ENCODE results near the gene SETSIP.
"Not testable (repeated sequence)": the region's sequence is repeated elsewhere in the genome, so short reads cannot be mapped to it uniquely, and the experiment has no call there.

Gene SETSIP

GRCh38 chr1:92066321-92066720, 8.9 kb downstream of the SETSIP start:
- DNase-seq (ENCODE audit: low read depth, low spot score), result no peak
- H3K27ac ChIP-seq, result no peak overlapping the region

DNA sequence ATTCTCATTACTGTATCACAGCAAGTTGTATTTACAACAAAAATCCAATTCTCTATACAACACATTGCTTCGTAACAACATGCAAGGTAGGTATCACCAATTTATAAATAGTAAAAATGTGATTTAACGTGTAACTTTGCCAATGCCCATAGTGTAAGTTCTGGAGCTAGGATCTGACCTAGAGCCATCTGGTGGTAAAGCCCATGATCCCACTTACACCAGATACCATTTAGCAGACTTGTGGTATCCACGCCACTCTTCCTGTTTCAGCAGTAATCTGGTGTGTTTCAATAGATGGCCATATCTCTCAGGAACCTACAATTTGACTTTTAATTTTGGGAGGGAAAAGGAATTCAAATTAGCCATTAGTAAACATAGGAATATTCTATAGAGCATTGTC, 10.2 kb downstream of the SETSIP start:
- H3K27ac ChIP-seq, result no peak overlapping the region
- no peak for DNase-seq (ENCODE audit: low read depth, low spot score)

DNA sequence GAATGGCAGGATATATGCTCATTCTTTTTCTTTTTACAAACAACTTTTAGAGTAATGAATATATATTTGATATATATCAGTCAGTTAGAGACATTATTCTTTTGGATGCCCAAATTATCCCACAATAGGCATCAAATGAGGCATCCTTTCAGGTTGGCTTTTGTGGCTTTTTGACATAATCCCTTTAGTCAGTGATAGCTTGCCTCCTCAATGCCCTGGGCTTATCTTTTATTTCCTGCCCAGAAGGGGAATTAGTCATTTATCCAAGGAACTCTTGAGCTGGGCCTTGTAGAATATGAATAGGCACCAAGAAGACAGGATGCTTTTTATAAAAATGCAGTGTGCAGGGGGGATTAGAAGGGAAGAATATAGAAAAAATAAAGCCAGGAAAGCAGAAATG, 23.3 kb downstream of the SETSIP start:
- no peak for DNase-seq (ENCODE audit: low read depth, low spot score)
- H3K27ac ChIP-seq, result no peak overlapping the region

GRCh38 chr1:92045766-92046495, 29.3 kb downstream of the SETSIP start:
- DNase-seq (ENCODE audit: low read depth, low spot score), result no peak
- no peak overlapping the region for H3K27ac ChIP-seq

- peak; percentile 14 for DNase-seq (ENCODE audit: low read depth, low spot score)
- H3K27ac ChIP-seq, result no peak overlapping the region
These were observed 31.6 kb downstream of the SETSIP start for GRCh38 chr1:92043621-92044020.

DNA sequence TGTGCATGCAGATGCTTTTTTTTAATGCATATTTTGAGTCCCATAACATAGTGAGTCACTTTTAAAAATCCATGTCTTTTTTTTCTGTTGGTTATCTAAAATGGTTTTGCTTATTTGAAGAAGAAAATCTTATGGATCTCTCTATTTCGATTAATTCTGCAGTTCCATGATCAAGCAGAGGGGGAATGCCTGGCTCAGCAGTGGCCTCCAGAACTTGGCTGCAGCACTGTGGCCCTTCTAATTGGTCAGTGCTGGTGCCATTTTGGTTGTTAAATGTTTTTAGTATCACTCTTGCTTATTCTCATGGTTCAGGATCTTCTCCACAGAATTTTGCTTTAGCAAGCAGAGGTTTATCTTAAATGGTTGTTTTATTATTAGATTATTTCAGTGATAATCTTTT, 34.2 kb downstream of the SETSIP start:
- DNase-seq (ENCODE audit: low read depth, low spot score), result no peak

GRCh38 chr1:92038695-92039346, 36.4 kb downstream of the SETSIP start:
- no peak for DNase-seq (ENCODE audit: low read depth, low spot score)
- no peak overlapping the region for H3K27ac ChIP-seq

More for the DNA sequence above, 34.2 kb downstream of the SETSIP start:
- H3K27ac ChIP-seq, result no peak overlapping the region

GRCh38 chr1:92037400-92037799, 37.8 kb downstream of the SETSIP start:
- no peak overlapping the region for H3K27ac ChIP-seq
- no peak for DNase-seq (ENCODE audit: low read depth, low spot score)

- DNase-seq (ENCODE audit: low read depth, low spot score), result no peak
- peak overlapping the region; percentile 34 for H3K27ac ChIP-seq
These were observed 43.7 kb downstream of the SETSIP start for GRCh38 chr1:92031281-92032110.

DNA sequence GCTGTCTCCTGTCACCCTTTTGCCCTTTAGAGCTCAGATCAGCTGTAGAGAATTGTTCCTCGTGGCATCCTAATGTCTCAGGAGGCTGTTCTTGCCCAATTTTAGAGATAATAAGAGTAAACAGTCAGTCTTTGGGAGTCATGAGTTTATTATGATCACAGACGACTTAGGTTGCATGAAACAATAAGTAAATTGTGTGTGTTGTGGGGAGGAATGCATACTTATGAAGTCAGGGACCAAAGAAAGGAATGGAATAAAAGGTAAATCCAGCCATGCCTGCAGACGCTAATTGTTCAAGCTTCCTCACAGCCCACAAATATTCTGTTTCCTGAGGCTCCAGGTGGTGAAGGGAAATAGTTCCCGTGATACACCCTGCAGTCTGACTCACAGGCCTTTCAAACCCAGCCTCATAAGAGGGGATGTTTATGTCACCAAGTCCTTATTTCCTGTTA, 44.5 kb downstream of the SETSIP start:
- peak overlapping the region; percentile 34 for H3K27ac ChIP-seq
- peak; percentile 41 for DNase-seq (ENCODE audit: low read depth, low spot score)

- DNase-seq (ENCODE audit: low read depth, low spot score), result no peak
- no peak overlapping the region for H3K27ac ChIP-seq
These were observed 45.8 kb downstream of the SETSIP start for GRCh38 chr1:92029241-92029922.

DNA sequence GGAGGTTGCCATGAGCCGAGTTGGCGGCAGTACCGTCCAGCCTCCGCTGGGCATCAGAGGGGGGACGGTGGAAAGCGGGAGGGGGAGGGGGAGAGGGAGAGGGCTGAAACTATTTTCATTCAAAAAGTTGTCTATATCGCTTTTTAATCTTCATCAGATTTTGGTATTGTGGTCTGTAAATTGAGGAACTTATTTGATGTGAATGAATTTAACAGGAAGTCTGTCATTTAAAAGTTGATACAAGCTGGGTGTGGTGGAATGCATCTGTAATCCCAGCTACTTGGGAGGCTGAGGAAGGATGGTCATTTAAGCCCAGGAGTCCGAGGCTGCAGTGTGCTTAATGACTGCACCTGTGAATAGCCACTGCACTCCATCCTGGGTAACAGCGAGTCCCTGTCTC, 48.4 kb downstream of the SETSIP start:
- DNase-seq (ENCODE audit: low read depth, low spot score), result no peak
- H3K27ac ChIP-seq, result no peak overlapping the region

DNA sequence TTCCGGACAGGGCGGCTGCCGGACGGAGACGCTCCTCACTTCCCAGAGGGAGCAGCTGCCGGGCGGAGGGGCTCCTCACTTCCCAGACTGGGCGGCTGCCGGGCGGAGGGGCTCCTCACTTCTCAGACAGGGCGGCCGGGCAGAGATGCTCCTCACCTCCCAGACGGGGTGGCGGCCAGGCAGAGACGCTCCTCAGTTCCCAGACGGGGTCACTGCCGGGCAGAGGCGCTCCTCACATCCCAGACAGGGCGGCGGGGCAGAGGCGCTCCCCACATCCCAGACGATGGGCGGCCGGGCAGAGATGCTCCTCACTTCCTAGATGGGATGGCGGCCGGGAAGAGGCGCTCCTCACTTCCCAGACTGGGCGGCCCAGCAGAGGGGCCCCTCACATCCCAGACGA, 49.2 kb downstream of the SETSIP start:
- H3K27ac ChIP-seq; DNase-seq (ENCODE audit: low read depth, low spot score): not testable (repeated sequence)
